Measurements from ENCODE around the gene RTP2.

- TF ChIP-seq, protein P1, sequence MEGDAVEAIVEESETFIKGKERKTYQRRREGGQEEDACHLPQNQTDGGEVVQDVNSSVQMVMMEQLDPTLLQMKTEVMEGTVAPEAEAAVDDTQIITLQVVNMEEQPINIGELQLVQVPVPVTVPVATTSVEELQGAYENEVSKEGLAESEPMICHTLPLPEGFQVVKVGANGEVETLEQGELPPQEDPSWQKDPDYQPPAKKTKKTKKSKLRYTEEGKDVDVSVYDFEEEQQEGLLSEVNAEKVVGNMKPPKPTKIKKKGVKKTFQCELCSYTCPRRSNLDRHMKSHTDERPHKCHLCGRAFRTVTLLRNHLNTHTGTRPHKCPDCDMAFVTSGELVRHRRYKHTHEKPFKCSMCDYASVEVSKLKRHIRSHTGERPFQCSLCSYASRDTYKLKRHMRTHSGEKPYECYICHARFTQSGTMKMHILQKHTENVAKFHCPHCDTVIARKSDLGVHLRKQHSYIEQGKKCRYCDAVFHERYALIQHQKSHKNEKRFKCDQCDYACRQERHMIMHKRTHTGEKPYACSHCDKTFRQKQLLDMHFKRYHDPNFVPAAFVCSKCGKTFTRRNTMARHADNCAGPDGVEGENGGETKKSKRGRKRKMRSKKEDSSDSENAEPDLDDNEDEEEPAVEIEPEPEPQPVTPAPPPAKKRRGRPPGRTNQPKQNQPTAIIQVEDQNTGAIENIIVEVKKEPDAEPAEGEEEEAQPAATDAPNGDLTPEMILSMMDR (IDR thresholded peaks at IDR 0.05), result no peak
- TF ChIP-seq EZH2 (IDR thresholded peaks at IDR 0.05; ENCODE audit: borderline replicate concordance, insufficient read depth, low read depth, low read length, poor library complexity, severe bottlenecking), result no peak
Observed at GRCh38 chr3:187747506-187747905, 45.1 kb upstream of the RTP2 start.

Data from B cell (primary cell).